NCI-H2196 (cell line): ENCODE measurements around the gene CD109.
"Not testable (repeated sequence)": the region's sequence is repeated elsewhere in the genome, so short reads cannot be mapped to it uniquely, and the experiment has no call there.

Experiments used
- DNase-seq: peaks from one replicate; lab custom pipeline; 2025; ENCODE audit not compliant: unreplicated experiment; lab: John Stamatoyannopoulos, UW

Gene CD109

DNA sequence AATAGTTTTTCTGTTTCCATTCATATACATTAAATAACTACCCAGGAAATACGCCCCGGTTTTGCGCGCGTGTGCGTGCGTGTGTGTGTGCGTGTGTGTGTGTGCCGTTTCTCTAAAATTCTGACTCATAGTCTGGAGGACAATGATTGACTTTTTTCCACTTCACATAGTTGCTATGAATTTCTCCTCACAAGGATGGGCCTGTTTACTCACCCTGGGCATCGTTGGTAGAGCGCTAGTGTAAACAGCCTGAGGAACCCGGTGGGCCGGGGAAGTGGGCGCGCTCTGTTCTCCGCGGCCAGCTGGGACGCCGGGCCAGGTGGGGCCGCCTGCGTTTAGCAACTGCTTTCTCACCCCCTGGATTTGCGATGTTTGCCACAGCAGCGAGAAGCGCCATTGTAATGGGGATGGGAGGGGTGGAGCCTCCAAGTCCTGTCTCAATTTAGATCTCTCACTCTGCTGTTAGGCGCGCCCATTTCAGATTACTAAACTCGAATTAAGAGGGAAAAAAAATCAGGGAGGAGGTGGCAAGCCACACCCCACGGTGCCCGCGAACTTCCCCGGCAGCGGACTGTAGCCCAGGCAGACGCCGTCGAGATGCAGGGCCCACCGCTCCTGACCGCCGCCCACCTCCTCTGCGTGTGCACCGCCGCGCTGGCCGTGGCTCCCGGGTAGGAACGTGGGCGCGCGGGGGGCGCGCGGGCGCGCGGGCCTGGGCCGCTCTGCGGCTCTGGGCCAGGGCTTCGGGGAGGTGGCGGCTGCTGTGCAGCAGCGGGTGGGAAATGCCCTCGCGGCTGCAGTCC is at the start of gene CD109:
Gene CD109 (plus strand): TSS at position 585 of the 803 bp plus-strand sequence. CDS start 13 bp downstream, at position 598.
- no peak for DNase-seq

DNA sequence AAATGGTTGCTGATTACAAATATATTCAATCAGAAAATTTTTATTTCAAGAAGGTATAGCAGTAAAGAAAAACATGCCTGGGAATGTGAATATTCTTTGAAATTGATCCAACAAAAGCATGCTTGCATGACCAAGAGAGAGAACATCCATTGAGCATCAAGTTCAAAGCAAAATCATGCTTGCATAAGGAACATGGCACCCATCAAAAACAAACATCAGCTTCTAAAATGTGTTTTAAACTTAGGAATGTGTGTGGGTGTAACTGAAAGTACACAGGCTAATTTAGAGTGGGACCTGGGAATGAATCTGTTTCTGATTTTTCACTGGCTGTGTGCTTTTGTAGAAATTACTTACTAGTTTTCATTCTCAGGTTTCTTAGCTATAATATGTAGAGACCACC is 47.8 kb upstream of the CD109 start:
- no peak for DNase-seq

DNA sequence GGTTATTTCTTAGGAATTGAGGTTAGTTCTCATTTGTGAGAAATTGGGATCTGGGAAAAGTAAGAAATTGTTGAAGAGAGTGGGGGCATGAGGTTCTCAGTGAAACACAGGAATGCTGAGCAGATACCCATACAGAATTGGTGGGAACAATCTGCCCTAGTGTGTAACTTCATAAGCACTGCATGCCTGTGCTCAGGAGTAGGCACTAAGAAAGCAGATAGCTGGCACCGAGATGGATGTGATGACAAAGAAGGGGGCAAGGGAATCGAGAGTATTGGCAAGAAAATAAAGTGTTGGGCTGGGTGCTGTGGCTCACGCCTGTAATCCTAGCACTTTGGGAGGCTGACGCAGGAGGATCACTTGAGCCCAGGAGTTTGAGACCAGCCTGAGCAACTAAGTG is 46.2 kb upstream of the CD109 start:
- no peak for DNase-seq

DNA sequence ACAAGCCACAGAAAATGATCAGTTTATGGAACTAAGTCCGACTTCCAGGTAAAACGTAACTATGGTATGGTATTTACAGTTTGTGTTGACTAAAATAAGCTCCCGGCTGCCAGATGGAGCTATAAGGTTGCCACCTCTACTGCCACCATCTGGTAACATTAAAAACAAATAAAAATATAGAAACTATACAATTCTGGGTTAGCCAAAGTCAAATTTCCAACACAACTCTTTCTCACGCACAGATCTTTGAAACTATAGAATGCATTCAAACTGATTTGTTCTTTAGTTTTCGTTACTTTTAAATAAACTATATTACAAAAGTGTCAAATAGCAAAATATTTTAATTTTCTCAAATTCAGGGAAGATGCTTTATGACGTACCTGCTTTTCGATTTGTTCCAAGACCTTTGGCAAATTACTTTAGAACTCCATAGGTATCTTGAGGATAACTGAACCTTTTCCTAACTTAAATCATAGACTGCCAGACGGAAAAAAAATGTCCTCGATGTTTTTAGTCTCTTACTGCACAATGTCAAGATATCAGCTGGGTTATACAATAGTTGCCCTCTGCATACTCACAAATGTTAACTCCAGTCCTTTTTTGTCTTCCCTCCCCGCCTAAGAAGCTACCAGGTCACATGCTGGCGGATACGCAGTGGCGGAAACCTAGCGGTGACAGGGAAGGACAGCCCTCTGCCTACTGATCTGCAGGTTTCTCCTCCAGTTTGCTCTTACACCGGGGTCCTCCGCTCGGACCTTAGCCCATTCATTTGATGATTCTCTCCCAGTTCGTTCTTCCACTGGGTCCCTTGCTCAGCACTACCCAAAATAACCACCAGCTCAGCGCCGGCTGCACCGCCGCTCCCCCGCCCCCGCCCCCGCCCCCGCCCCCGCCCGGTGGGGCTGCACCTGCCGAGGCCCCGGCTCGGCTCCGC is 43.1 kb upstream of the CD109 start:
- peak; percentile 52 for DNase-seq

DNA sequence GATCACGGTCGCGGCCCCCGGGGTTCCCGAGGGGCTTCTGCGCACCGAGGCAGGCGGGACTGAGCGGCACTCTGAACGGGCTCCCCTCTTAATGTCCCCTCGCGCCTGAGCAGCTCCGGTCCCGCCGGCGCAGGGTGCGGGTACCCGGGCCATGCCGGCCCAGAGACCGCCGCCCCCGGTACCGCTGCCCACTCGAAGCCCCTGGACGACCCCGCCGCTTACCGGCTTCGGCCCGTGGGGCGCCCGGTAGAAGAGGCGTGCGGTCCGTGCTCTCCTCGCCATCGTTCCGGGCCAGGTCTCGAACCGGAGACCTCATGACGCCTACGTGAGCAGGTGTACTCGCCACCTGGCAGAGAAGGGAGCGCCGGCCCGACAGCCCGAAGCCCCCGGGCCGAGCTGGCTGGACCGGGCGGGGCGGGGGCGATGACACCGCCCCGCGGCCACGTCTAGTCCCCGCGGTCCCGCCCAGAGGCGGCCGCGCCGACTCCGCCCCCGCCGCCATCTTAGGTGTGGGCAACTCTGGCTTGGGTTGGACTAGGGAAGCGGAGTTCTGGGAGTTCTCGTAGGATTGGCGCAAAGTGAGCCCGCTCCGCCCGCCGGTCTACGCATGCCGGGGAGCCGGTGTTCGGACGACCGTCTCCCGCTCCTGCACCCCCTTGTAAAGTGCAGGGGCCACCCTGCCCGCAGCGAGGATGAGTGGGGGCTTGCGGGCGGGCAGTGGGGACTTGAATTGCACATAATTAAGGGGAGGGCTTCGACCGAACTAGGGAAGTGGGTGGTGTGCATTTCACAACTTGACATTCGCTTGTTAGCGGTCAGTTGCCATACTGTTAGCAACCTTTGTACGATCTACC is 42.2 kb upstream of the CD109 start, which contains the start of gene SLC17A5:
Gene SLC17A5 (minus strand): TSS at position 422 of the 854 bp plus-strand sequence. CDS start 106 bp downstream, at position 316.
- DNase-seq: peak; percentile 96

DNA sequence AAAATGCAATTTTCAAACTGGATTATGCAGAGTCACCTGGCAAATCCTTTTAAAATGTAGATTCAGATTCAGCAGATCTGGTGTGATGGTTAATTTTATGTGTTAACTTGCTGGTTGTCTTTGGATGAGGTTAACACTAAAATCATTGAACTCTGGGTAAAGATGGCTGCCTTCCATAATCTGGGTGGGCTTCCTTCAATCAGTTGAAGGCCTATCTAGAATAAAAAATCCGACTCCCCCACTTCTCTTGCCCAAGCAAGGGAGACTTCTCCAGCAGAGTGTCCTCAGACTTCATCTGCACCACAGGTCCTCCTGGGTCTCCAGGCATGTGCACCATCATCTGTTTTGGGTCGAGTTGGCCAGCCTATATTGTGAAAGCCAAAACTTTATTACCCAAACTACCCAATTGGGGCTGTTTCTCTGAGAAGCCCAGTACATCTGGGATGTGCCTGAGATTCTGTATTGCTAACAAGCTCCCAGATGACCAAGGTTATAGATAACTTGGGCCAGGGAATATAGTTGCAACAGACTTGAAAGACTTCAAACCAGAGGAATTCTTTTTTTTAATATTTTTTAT is 40.6 kb upstream of the CD109 start:
- no peak for DNase-seq

DNA sequence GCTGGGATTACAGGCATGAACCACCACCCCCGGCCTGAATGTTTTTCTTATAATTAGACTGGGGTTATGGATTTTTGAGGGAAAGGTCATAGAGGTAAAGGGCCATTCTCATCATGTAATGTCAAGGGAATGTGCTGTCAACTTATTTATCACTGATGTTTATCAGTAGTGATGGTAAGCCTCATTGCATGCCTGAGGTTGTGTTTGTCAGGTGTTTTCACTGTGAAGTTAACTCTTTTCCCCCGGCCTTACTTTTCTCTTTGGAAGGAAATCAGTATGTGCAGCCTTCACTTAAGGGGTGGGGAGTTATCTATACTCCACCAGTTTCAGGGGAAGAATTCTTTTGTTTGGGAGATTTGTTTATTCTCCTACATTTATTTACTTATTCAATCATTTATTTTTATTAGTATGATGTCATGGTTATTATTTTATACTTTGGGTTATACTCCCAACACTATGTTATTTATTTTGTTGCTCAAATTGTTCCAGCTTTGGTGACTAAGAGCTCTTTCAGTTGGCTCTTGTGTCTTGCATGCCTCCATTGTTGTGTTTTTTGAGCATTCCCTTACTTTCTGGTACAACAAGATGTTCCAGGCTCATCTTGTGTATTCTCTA is 39.4 kb upstream of the CD109 start:
- DNase-seq: no peak

DNA sequence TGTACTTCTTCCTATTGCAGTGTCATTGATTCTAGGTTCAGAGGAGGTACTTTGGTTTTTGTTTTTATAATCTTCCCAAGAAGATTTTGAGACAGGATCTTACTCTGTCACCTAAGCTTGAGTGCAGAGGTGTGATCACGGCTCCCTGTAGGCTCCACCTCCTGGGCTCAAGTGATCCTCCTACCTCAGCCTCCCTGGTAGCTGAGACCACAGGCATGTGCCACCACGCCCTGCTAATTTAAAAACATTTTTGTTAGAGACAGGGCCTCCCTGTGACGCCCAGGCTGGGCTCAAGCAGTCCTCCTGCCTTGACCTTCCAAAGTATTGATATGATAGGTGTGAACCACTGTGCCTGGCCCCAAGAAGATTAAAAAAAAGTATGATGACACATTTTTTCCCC is 38.8 kb upstream of the CD109 start:
- no peak for DNase-seq

DNA sequence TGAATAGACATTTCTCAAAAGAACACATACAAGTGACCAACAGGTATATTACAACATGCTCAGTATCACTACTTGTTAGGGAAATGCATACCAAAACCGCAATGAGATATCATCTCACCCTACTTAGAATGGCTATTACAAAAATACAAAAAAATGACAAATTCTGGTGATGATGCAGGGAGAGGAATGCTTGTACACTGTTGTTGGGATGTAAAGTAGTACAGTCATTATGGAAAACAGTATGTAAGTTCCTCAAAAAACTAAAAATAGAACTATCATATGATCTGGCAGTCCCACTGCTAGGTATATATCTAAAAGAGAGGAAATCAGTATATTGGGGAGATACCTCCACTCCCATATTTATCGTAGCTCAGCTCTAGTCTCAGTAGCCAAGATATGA is 31.3 kb upstream of the CD109 start:
- no peak for DNase-seq

DNA sequence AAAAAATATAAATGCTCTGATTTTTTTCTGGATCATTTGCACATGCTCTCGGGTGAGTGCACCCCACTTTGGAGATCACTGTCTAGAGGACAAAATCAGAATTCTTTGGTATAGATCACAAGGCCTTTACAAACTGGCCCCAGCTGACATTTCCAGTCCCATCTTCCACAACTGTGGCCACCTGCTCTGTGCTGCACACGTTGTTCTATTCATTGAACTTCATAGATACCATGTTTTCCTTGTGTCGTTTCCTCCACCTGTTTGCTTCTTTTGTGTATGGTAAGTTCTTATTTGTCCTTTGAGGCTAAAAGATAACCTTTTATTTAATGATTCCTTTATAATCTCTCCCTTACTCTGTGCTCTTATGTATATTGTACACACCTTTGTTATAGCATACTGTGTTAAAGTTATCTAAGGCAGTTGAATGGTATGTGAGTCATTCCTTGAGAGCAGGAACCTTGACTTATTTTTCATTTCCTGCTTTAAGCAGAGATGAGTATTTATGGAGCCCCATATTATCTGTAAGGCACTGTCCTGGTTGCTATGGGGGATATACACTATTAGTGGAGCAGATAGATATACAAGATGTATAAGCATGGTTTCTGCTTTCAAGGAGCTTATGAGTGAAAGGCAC is 30.2 kb upstream of the CD109 start:
- DNase-seq: no peak

DNA sequence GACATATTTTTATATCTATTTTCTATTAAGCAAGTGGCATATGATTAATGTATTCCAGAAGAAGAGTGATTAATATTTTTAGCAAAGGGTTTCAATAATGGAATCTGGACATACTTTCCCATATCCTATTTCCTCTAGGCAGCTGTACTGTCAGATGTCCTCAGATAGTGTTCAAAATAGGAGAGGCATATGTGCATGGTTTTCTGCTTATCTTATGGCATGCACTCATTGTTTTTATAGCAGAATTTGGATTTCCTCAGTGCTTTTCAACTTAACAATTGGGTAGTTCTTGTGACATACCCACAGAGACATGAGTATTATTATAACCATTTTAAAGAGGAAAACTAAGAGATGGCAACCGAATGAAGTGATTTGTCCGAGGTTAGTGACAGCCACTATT is 29.6 kb upstream of the CD109 start:
- no peak for DNase-seq

DNA sequence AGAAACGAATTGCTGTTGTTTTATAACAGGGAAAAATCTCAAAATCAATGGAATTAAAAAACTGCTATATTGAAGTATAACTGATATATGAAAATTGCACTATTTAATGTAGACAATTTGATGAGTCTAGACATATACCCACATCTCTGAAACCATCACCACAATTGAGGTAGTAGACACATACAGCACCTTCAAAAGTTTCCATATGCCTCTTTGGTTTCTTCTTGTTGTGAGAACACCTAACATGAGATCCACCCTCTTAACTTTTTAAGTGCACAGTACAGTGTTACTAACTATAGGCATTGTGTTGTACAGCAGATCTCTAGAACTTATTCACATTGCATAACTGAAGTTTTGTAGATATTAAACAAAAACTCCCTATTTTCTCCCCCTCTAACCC is 28.2 kb upstream of the CD109 start:
- no peak for DNase-seq

DNA sequence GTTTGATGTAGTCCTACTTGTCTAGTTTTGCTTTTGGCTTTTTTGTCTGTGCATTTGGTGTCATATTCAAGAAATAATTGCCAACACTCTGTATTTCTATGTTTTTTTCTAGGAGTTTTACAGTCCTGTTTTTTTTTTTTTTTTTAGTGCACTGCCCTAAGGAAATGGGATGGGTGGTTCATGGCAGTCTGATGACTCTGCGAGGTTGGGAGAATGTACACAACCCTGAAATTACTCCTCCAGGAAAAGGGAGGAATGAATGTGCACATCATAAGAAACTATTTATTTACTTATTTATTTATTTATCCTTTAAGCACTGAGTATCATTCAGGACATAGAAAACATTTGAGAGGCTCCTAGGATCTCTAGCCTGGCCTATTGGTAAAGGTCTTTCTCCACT is 27.0 kb upstream of the CD109 start:
- DNase-seq: no peak

DNA sequence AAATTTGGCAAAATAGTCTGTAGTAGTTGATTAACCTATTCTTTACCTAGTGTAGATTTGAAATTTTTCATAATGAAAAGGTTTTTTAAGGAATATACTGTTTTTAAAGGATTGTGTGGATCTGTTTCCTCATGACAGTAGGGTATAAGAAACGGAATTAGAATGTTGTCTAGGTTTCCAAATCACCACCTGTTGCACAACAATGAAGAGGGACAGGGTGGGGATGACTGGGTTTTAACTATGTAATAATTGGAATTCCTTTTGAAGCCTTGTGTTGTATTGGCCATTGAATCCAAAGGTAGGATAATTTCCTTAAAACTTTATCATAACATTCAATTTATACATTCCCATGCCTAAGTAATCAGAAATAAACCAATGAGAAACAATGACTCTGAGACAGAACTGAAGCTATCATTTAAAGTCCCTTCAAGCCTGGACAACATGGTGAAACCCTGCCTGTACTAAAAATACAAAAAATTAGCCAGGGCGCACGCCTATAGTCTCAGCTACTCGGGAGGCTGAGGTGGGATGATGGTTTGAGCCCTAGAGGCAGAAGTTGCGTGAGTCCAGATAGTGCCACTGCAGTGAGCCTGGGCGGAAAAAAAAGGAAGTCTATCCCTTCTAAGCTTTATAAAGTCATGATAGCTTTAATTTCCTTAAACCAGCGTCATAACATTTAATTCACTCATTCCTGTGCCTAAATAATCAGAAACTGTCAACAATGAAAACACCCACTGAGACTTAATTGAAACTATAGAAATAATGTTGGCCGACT is 23.9 kb upstream of the CD109 start:
- no peak for DNase-seq

DNA sequence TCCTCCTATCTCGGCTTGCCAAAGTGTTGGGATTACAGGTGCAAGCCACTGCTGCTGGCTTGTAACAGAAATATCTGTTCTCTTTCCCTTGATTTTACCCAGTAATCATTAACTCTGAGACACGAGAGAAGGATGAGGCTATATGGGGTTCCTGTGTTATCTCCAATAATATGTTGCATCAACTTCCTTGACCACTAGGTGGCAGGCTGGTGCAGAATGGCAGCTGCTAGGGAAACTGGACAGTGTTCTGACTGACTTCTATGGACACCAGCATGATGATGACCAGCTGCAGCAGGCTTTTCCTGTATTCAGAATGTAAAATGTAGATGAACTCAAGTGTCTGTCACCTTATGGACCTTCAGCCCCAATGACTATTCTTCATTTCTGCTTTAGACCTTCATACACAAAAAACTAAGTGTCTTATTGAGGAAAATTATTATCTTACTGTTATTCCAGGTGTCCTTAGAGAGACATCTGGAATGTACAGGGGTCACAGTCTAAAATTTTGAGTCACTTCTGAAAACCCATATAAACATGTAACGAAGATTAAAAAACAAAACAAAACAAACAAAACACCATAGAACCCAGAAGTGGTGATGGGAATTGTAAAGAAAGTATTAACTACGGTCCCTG is 20.4 kb upstream of the CD109 start:
- DNase-seq: peak; percentile 78

DNA sequence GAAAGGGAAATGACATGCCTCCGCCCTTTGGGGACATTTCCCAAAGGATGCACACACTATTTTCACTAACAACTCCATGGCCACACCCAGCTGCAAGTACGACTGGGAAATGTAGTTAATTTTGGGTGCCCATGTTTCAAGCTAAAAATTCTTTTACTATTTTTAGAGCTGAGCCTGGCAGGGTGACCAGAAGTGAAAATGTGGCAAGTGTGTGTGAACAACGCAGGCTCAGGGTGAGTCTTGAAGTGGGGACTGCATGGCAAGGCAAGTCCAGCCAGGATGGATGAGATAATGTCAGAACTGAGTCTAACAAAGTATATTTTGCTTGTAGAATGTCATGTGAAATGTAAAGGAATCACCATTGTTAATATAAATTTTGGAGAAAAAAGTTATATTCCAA is 17.0 kb upstream of the CD109 start:
- DNase-seq: no peak

DNA sequence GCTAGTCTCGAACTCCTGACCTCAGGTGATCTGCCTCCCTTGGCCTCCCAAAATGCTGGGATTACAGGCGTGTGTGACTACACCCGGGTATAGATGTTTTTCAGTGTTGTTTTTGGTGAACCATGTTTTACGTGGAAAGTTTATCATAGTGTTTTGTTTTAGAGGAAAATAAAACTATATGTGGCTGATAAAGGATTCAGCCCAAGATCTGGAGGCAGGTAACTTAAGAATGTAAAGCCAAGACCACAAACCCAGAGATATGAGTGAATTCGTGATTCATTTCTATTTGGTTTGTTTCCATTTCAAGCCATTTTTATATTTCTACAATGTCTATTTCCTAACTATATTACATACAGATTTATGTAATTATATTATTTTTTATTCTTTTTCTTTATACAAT is 16.2 kb upstream of the CD109 start:
- DNase-seq: not testable (repeated sequence)

DNA sequence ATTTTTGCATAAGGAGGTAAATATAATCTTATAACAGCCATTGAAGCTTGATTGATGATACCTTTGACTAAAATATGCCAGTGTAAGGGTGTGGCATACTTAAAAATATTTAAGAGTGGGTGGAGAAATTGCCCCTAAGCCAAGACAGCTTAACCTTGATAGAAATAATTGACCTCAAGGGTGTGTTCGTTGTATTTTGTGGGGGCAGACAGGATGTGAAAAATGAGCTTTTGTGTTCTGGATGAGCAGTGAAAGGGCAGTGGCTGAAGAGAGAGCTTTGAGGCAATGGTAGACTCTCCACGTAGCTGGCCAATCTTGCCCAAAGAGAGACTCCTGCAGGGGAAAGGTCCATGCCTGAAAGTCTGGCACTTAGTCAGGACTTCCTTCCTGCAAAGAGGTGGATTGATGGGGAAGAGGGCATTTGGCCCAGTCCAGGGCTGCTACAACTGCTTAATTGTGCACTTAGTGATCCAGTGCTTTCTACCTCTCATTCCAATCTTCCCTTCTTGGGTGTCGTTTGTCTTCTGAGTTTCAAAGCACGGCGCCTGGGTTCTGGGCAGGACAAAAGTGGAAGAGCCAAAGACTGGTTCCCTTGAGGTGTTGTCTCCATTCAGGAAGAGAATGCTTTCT is 15.6 kb upstream of the CD109 start:
- no peak for DNase-seq
